Body of pancreas (tissue), 4 donors: ENCODE data around the gene CEP170. TPM values are rescaled to one million over a fixed set of nuclear protein-coding genes. Genes with fewer than 3 reads are reported as not detected.
"Not testable (repeated sequence)": the region's sequence is repeated elsewhere in the genome, so short reads cannot be mapped to it uniquely, and the experiment has no call there.

Experiments used
- ATAC-seq: fragments of 150-250 bp; one replicate; pipeline ENCODE4 v1.9.1; 2016
- DNase-seq, 4 donors: peaks; one replicate each; pipeline ENCODE4 v3.0.0-alpha.2; 2019
- H3K27ac ChIP-seq, 4 donors: fragments of 200-600 bp; sonication (generic); 1 replicate in 3 of 4; 2 replicates in 1 of 4; pipeline versions ENCODE4 v1.5.1 to v1.6.1; 2016 to 2019; ENCODE audit warnings: mild to moderate bottlenecking in 1 of 4, mixed read lengths in 1 of 4, moderate library complexity in 1 of 4
- H3K27me3 ChIP-seq, 2 donors: fragments of 200-600 bp; sonication (generic); one replicate each; pipeline ENCODE4 v1.6.0; 2016; ENCODE audit warnings: mild to moderate bottlenecking in 1 of 2
- H3K36me3 ChIP-seq, 2 donors: fragments of 200-600 bp; sonication (generic); replicated peaks in 1 of 2; 2 replicates each; pipeline ENCODE4 v1.5.1; 2016; ENCODE audit warnings: low read depth in 2 of 2; ENCODE audit not compliant: insufficient read depth in 1 of 2
- H3K4me1 ChIP-seq: fragments of 200-600 bp; sonication (generic); one replicate; pipeline ENCODE4 v1.6.0; 2016
- H3K4me3 ChIP-seq, 2 donors: fragments of 200-600 bp; sonication (generic); 1 replicate in 1 of 2; 2 replicates in 1 of 2; pipeline ENCODE4 v1.5.1; 2016 to 2019
- H3K9me3 ChIP-seq, 3 donors: fragments of 200-600 bp; sonication (generic); 1 replicate in 2 of 3; 2 replicates in 1 of 3; pipeline ENCODE4 v1.5.1; 2016
- WGBS, 2 donors: methylation state at CpG; one replicate each; pipeline ENCODE4 v1.1.5; 2017; 5-methylcytosine and 5-hydroxymethylcytosine counted together
- intact Hi-C: fragments of 100-400 bp; cut with DNase I; formaldehyde crosslinking; loops from one replicate; pipeline ENCODE4 v1.15.1; 2023
- small RNA-seq: library from RNA; depleted of rRNA; stranded (forward); fragments of <200 nt; gene quantifications from one replicate; pipeline ENCODE3, GENCODE V24; 2016
- total RNA-seq, 2 donors: library from RNA; depleted of rRNA; stranded (reverse); fragments of >200 nt; gene quantifications; one replicate each; pipeline ENCODE4 v1.1.0, GENCODE V29; 2016

CEP170 gene
- total RNA-seq, 2 donors from 2014 or later = 17.5 to 22.3 TPM

DNA sequence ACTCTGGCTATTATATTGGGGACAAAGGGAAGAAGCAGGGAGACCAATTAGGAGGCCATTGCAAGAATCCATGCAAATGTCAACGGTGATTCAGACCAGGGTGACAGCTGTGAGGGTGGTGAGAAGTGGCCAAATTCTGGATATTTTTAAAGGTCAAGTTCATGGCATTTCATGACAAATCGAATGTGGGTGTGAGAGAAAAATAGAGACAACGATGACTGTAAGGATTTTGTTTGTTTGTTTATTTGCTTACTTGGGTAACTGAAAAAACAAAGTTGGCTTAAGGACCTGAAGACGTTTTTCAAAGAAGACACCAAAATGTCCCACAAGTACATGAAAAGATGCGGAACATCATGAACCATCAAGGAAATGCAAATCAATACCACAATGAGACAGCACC lies 150.6 kb downstream of the CEP170 start:
- H3K27me3 ChIP-seq, ATAC-seq, H3K9me3 ChIP-seq, H3K4me1 ChIP-seq, DNase-seq, intact Hi-C loops, H3K4me3 ChIP-seq, H3K27ac ChIP-seq, H3K36me3 ChIP-seq: not testable (repeated sequence)
- 60 to 69% methylated on average over 5 of the region's 5 CpGs for WGBS, 2 donors

DNA sequence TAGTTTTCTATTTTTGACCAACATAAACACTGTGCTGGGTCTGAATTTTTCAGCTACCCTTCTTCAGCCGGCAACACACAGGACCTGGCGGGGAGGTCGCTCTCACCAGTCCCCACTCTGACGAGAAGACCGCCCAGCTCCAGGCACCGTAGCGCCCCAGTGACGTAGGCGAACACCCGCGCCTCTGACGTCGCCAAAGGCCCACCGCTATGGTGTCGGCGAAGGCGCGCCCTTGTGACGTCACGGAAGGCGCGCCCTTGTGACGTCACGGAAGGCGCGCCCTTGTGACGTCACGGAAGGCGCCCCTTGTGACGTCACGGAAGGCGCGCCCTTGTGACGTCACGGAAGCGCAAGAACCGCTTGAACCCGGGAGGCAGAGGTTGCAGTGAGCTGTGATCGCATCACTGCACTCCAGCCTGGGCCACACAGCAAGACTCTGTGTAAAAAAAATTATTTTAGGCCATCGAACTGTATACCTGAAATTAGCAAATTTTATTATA lies 153.5 kb downstream of the CEP170 start:
- H3K27me3 ChIP-seq, H3K4me1 ChIP-seq, H3K36me3 ChIP-seq, H3K9me3 ChIP-seq, H3K27ac ChIP-seq, intact Hi-C loops, H3K4me3 ChIP-seq: not testable (repeated sequence)
- ATAC-seq = peak; percentile 68
- DNase-seq = peak; percentile 9 to 48 (median 34)
- 17 to 56% methylated on average over 19 to 40 of the region's 40 CpGs for WGBS, 2 donors

DNA sequence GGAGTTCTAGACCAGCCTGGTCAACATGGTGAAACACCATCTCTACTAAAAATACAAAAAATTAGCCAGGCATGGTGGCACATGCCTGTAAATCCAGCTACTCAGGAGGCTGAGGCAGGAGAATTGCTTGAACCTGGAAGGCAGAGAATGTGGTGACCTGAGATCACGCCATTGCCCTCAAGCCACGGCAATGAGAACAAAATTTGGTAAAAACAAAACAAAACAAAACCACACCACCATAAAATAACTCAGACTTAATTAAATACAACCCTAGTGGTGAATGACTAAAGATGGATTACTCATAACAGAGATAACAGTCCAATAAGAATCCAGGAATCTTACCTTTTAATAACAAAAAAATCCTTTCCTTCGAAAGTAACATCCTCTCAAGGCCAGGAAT lies 167.7 kb downstream of the CEP170 start:
- H3K4me1 ChIP-seq, intact Hi-C loops, H3K27ac ChIP-seq, ATAC-seq, H3K27me3 ChIP-seq, DNase-seq, H3K4me3 ChIP-seq, H3K9me3 ChIP-seq, H3K36me3 ChIP-seq: not testable (repeated sequence)
- 90 to 97% methylated on average over 3 of the region's 3 CpGs for WGBS, 2 donors

Small RNA genes within 50 kb of the gene (small RNA-seq; reads per million reads assigned to genes)
- not detected for gene RNU6-747P

Other genes with a start within 250 kb of the CEP170 start
- gene SDCCAG8, start 760 bp upstream of the CEP170 start, total RNA-seq = 10 to 100 TPM; 49.0 to 56.4 TPM